ENCODE measurements around the gene COX6B2.

Gene COX6B2

DNA sequence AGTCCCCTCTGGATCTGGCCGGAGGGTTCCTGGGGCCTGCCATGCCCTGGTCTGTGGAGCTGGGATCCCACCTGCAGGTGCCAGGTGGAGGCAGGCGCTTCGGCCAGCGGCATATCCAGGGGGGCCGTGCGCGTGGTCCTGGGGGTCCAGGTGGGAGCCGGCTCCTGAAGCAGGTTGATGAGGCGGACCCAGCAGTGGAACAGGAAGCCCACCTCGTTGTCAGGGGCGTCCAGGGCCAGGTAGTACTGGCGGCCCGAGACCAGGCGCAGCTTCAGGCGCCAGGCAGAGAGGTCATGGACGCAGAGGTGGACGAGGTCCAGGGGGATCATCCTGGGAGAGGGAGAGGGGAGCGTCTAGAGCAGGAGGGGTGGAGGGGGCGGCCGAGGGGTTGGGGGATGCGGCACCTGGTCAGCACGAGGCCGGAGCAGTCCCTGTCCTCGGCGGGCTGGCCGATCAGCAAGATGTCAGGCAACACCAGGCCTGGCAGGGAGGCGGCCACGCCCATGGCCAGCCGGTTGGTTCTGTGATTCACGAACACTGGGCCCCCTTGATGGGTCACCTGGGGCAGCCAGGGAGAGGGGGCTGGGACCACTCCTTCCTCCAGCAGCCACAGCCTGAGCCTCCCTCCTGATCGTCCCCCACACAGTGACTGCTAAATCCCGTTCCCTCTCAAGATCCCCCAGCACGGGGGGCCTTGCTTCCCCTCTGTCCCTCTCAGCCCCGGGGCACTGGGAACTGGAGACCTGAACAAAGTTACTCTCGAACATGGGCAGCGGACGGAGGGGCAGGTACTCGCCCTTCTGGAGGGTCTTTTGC lies 7.9 kb upstream of the COX6B2 start:
- DNase-seq = no peak

DNA sequence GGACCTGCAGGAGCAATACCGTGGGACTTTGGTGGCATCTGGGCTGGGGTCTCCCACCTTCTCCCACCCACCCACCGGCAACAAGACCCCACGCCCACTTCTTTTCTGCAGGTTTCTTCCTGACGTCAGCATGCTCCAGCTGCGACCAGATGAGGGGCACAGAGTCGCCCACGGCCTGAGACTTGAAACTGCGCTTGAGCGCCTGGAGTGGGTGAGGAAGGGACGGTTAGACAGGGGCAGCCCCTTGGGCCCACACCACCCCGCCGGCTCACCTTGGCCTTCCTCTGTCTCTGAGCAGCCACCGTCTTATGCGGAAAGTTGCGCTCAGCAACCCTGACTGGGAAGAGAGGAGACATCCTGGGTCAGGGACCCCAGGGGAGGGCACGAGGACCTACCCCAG lies 6.4 kb upstream of the COX6B2 start:
- DNase-seq = no peak

DNA sequence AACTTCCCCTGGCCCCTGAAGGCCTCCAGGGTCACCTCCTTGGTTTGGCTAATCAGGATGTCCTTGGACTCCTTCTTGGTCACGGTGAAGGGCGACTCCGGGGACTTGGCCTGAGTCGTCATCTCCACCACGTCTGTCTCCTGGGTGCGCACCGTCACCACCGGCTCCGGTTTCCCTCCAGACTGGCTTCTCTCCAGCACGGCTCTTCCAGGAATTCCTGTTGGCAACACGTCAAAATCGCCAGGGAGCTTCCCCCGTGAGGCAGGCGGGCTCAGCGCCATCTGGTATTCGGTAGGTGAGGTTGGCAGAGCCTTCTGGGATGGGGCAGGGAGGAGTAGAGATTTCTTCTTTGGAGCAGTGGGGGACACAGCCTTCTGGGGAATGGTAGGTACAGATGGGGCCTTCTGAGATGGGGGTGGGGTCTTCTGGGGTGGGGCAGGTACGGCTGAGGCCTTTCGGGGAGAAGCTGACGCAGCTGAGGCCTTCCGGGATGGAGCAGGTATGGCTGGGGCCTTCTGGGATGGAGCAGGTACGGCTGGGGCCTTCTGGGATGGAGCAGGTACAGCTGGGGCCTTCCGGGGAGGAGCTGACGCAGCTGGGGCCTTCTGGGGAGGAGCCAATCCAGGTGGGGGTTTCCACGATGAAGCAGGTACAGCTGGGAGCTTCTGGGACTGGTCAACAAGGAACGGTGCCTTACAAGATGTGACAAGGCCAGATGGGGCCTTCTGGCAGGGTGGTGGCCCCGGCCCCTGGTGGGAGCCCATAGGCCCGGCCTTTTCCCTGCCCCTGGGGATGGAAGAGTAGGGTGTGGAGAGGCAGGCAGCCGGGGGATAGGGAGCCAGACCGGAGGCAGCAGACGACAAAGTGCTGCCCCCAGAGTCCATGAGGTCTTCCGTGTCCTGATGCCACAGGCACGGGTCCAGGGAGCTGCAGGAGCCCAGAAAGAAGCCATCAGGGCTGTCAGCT lies 4.7 kb upstream of the COX6B2 start:
- no peak for DNase-seq

GRCh38 chr19:55358493-55358892 lies 4.0 kb upstream of the COX6B2 start:
- DNase-seq = no peak

DNA sequence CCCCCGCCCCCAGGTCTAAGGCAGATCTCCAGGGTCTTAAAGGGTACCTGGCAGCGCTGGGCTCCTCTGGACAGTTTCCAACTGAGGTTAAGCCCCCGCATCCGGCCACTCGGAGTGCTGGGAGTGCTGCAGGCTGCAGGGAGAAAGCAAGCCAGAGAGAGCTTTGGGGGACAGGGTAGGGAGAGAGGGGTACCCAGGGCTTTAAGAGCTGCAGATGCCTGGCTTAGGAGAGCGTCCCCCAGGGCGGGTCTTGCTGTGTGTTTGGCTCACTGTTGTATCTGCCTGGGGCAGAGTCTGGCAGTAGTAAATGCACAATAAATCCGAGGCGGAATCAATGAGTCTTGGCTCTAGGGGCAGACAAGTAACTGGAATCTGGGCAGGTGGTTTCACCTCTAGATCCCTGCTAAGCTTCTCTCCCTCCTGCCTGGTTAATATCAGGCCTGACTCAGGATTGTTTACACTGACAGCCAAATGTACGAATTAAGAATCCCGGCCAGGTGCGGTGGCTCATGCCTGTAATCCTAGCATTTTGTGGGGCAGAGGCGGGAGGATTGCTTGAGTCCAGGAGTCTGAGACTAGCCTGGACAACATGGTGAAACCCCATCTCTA lies 798 bp upstream of the COX6B2 start:
- no peak for DNase-seq

DNA sequence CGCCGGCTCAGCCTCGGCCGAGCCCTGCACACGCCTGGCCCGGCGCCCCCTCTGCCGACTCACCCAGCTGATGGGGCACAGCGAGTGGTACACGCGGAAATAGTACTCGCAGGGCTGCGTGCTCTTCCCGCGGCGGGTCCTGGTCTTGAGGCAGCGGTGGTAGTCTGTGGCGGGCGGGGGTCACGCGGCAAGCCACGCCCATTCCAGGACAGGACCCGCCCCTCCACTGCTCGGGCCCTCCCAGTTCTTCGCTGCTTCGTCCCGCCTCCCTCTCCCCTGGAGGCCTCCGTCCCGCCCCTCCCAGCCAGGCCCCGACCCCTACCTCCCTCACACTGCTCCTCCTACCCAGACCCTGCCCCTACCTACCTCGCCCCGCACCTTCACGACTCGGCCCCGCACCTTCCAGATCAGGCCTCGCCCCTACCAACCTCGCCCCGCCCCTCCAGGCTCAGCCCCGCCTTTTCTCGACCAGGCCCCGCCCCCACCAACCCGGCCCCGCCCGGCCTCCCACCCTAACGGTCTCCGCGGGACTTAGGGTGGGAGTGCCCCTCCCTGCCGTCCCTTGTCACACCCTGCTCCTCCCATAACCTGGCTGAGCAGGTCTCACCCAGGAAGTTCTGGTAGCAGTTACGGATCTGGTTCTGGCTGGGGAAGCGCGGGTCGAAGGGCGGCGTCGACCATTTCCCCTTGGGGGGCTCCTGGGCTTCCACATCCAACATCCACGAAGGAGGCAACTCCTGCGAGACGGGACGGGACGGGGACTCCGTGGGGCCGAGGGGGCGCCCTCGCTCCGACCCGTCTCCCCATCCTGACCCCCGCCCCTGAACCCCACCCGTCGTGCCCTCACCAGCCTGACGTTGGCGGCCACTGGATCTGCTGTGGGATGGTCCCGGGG lies 469 bp downstream of the COX6B2 start:
- DNase-seq = peak; percentile 68 to 81 (median 75)

DNA sequence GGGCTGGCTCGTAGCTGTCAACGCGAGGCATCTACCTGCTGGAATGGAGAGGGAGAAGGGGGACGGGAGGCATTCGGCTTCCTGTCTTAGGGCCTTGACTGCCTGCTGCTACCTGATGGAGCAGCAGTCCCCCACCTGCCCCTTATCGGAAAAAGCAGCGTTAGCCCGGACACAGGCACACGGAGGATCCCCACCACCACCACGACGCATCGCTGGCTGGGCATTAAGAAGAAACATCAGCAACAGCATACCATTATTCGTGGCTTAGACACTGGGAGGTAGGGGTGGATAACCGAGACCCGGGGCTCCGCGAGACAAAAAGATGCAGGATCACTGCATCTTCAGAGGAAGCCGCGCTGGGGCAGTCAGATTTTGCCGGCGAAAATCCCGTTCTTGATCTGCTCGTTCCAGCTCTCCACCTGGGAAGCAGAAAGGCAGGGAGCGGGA lies 1.1 kb downstream of the COX6B2 start:
- DNase-seq = no peak

- no peak for DNase-seq
These were observed 1.9 kb downstream of the COX6B2 start for GRCh38 chr19:55352549-55353145.

- DNase-seq = no peak
These were observed 2.5 kb downstream of the COX6B2 start for GRCh38 chr19:55352040-55352439.

- DNase-seq = no peak
These were observed 3.8 kb downstream of the COX6B2 start for GRCh38 chr19:55350620-55351315.

- DNase-seq = no peak
These were observed 6.0 kb downstream of the COX6B2 start for GRCh38 chr19:55348317-55349034.

DNA sequence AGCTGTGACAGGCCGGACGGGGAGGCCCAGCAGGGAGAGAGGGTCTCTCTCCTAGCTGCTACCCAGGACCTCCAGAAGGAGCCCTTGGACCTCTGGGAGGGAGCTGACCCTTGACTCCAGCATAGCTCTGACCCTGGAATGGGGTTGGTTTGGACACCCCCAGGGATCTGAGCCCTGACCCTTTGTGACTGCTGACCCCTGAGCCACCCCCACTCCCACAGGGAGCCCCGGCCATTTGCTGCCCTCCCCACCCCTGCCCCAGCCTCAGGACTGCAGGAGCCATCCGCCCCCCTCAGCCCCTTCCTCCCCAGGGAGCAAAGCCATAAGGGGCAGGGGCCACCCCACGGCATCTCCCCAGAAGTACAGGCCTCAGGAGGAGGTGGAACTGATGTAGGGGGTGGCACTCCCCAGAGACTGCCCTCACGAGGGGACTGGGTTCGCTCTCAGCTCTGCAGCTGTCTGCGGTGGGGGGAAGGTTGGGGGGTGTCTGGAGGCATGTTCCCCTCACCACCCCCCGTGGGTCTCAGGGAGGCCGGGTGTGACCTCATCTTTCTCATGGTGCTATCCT lies 7.0 kb downstream of the COX6B2 start:
- no peak for DNase-seq

- no peak for DNase-seq
These were observed 7.6 kb downstream of the COX6B2 start for GRCh38 chr19:55346725-55347441.

- DNase-seq = no peak
These were observed 8.4 kb downstream of the COX6B2 start for GRCh38 chr19:55345818-55346724.

- no peak for DNase-seq
These were observed 9.3 kb downstream of the COX6B2 start for GRCh38 chr19:55345101-55345817.

DNA sequence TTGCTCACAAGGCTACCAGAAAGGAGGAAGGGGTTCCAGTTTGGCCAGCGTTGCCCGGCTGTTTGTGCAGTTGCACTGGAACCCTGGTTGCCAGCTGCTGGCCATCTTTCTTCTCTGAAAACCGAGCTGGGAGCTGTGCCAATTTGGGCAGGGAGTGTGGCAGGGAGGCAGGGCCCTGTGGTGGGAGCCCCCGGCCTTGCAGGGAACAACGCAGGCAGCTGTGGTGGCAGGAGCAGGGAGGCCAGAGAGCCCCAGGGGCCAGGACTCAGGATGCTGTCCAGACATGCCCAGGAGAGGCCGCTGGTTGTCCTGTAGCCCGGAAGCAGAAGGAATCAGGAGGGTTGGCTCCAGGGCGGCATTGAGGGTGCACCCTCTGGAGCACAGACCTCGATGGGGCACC lies 10.1 kb downstream of the COX6B2 start:
- DNase-seq = no peak

Data from suppressor macrophage treated with lipopolysaccharide for 1 hour (primary cell).